Measurements from ENCODE around the gene PITPNC1.

PITPNC1 gene

DNA sequence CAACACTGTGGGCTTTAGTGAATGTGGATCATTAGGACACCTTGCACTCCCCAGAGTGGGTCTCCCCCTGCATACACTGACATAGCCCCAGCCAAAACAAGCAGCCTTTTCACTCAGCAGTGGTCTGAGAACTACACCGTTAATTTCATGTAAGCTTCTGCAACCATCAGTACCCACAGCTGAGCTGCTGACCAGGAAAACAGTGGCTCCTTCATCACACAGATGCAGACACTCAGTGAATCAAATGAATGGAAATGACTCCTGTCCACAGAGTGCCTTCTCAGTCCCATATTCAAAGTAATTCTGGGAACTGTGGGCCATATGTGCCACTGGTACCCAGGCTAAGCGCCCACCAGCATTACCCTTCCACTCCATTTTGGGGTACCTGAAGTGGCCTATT, 301.3 kb downstream of the PITPNC1 start:
- H2BK120ac ChIP-seq (ENCODE audit: low read depth, low read length): no peak overlapping the region
- H3K4me2 ChIP-seq (ENCODE audit: insufficient read depth, low read length, poor library complexity, severe bottlenecking): no peak overlapping the region
- H3K27me3 ChIP-seq (ENCODE audit: control insufficient read depth in 3 of 3, insufficient read depth in 3 of 3, low read depth in 1 of 3, low read length in 3 of 3): no peaks in the 10 kb centered on the region
- no peak overlapping the region for H3K23ac ChIP-seq (ENCODE audit: low read depth, low read length, poor library complexity)
- H3K14ac ChIP-seq (ENCODE audit: low read length): no peak overlapping the region
- no peak overlapping the region for H3K18ac ChIP-seq (ENCODE audit: low read length)
- no peak overlapping the region for H2BK5ac ChIP-seq (ENCODE audit: low read length)
- no peak overlapping the region for H4K8ac ChIP-seq (ENCODE audit: low read depth, low read length)
- no peaks in the 10 kb centered on the region for H3K4me1 ChIP-seq (ENCODE audit: control insufficient read depth in 2 of 2, insufficient read depth in 1 of 2, low read depth in 1 of 2, low read length in 2 of 2)
- H3K9me3 ChIP-seq (replicated peaks in 1 of 2; ENCODE audit: control insufficient read depth in 2 of 2, insufficient read depth in 1 of 2, low read depth in 1 of 2, low read length in 2 of 2): no peaks in the 10 kb centered on the region
- H3K36me3 ChIP-seq (replicated peaks in 1 of 2; ENCODE audit: control insufficient read depth in 2 of 2, insufficient read depth in 2 of 2, low read length in 2 of 2): peaks cover 0 to 5% of the 10 kb centered on the region in 2 donors
- H3K4ac ChIP-seq (ENCODE audit: low read length): no peak overlapping the region
- no peak overlapping the region for H3K27ac ChIP-seq (replicated peaks; ENCODE audit: low read length)
- WGBS, 2 donors (ENCODE audit: extremely low coverage in 2 of 2, insufficient read length in 2 of 2, insufficient replicate concordance in 1 of 2): no CpG with 5 or more reads among the region's 2 CpGs
- no peak overlapping the region for H2BK15ac ChIP-seq (ENCODE audit: low read length)
- no peak overlapping the region for H2AK5ac ChIP-seq (ENCODE audit: low read depth, low read length)
- no peaks in the 10 kb centered on the region for H3K79me1 ChIP-seq (ENCODE audit: low read depth, low read length)
- H2AFZ ChIP-seq (ENCODE audit: low read length): no peak overlapping the region
- DNase-seq (ENCODE audit: low spot score): no peak
- H2BK12ac ChIP-seq (ENCODE audit: low read length): no peak overlapping the region
- no peak overlapping the region for H3K4me3 ChIP-seq (ENCODE audit: low read length in 2 of 2)
- H3K9ac ChIP-seq (ENCODE audit: low read depth, low read length, poor library complexity): no peak overlapping the region
- H4K91ac ChIP-seq (ENCODE audit: low read depth, low read length, poor library complexity): no peak overlapping the region

DNA sequence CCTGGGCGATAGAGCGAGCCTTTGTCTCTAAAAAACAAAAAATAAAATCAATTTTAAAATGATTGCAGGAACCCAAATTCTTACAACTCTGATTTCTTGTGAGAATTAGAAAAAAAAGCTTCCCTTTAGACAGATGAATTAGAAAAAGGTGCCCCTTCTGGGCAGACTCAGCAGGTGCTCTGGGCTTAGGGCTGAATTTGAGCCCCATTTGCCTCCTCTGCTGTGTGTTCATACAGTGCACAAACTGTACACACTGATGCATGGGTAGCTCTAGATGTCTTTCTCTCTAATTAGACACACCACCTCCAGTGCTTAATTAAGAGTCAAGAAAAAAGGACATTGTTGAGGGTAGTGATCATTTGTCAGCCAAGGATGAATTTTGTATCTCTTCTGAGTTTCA, 302.1 kb downstream of the PITPNC1 start:
- H3K79me1 ChIP-seq (ENCODE audit: low read depth, low read length): no peaks in the 10 kb centered on the region
- H3K14ac ChIP-seq (ENCODE audit: low read length): no peak overlapping the region
- no peaks in the 10 kb centered on the region for H3K27me3 ChIP-seq (ENCODE audit: control insufficient read depth in 3 of 3, insufficient read depth in 3 of 3, low read depth in 1 of 3, low read length in 3 of 3)
- no CpG with 5 or more reads among the region's 2 CpGs for WGBS, 2 donors (ENCODE audit: extremely low coverage in 2 of 2, insufficient read length in 2 of 2, insufficient replicate concordance in 1 of 2)
- no peak overlapping the region for H2AFZ ChIP-seq (ENCODE audit: low read length)
- no peak overlapping the region for H2BK5ac ChIP-seq (ENCODE audit: low read length)
- H3K9me3 ChIP-seq (replicated peaks in 1 of 2; ENCODE audit: control insufficient read depth in 2 of 2, insufficient read depth in 1 of 2, low read depth in 1 of 2, low read length in 2 of 2): no peaks in the 10 kb centered on the region
- H3K27ac ChIP-seq (replicated peaks; ENCODE audit: low read length): no peak overlapping the region
- no peak overlapping the region for H3K23ac ChIP-seq (ENCODE audit: low read depth, low read length, poor library complexity)
- no peak overlapping the region for H3K18ac ChIP-seq (ENCODE audit: low read length)
- H3K4me1 ChIP-seq (ENCODE audit: control insufficient read depth in 2 of 2, insufficient read depth in 1 of 2, low read depth in 1 of 2, low read length in 2 of 2): no peaks in the 10 kb centered on the region
- DNase-seq (ENCODE audit: low spot score): no peak
- no peak overlapping the region for H3K4ac ChIP-seq (ENCODE audit: low read length)
- H4K91ac ChIP-seq (ENCODE audit: low read depth, low read length, poor library complexity): no peak overlapping the region
- H3K36me3 ChIP-seq (replicated peaks in 1 of 2; ENCODE audit: control insufficient read depth in 2 of 2, insufficient read depth in 2 of 2, low read length in 2 of 2): peaks cover 0 to 5% of the 10 kb centered on the region in 2 donors
- H3K9ac ChIP-seq (ENCODE audit: low read depth, low read length, poor library complexity): no peak overlapping the region
- no peak overlapping the region for H2BK12ac ChIP-seq (ENCODE audit: low read length)
- no peak overlapping the region for H2BK120ac ChIP-seq (ENCODE audit: low read depth, low read length)
- H3K4me3 ChIP-seq (ENCODE audit: low read length in 2 of 2): no peak overlapping the region
- no peak overlapping the region for H2AK5ac ChIP-seq (ENCODE audit: low read depth, low read length)
- H4K8ac ChIP-seq (ENCODE audit: low read depth, low read length): no peak overlapping the region
- no peak overlapping the region for H3K4me2 ChIP-seq (ENCODE audit: insufficient read depth, low read length, poor library complexity, severe bottlenecking)
- H2BK15ac ChIP-seq (ENCODE audit: low read length): no peak overlapping the region

DNA sequence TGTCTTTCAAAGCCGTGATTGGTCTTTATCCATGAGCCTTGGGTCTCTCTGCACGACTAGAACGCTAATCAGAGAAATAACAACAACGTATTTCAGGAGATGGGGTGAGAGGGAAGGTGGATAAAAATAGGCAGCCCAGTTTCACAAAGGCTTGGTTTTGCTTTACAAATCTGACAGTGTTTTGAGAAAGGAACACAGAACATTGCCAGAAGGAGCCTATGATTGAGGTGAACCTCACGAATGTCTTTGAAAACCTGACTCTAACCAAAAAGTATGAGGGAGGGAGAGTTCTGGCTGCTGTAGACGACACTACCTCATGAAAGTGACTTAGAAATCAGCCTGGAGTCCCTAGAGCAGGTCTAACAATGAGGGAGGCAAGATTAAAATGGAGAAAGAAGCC, 302.6 kb downstream of the PITPNC1 start:
- Histone ChIP-seq H3K36me3 (replicated peaks in 1 of 2; ENCODE audit: control insufficient read depth in 2 of 2, insufficient read depth in 2 of 2, low read length in 2 of 2) (peaks cover 0 to 5% of the 10 kb centered on the region in 2 donors), H3K14ac (ENCODE audit: low read length) (no peak overlapping the region), H2BK120ac (ENCODE audit: low read depth, low read length) (no peak overlapping the region), H4K8ac (ENCODE audit: low read depth, low read length) (no peak overlapping the region), H3K4ac (ENCODE audit: low read length) (no peak overlapping the region), H3K27me3 (ENCODE audit: control insufficient read depth in 3 of 3, insufficient read depth in 3 of 3, low read depth in 1 of 3, low read length in 3 of 3) (no peaks in the 10 kb centered on the region), H3K9ac (ENCODE audit: low read depth, low read length, poor library complexity) (no peak overlapping the region), H3K9me3 (replicated peaks in 1 of 2; ENCODE audit: control insufficient read depth in 2 of 2, insufficient read depth in 1 of 2, low read depth in 1 of 2, low read length in 2 of 2) (no peaks in the 10 kb centered on the region), H3K4me3 (ENCODE audit: low read length in 2 of 2) (no peak overlapping the region), H2BK15ac (ENCODE audit: low read length) (no peak overlapping the region), H2AK5ac (ENCODE audit: low read depth, low read length) (no peak overlapping the region), H3K18ac (ENCODE audit: low read length) (no peak overlapping the region), H2AFZ (ENCODE audit: low read length) (no peak overlapping the region), H2BK5ac (ENCODE audit: low read length) (no peak overlapping the region), H3K4me1 (ENCODE audit: control insufficient read depth in 2 of 2, insufficient read depth in 1 of 2, low read depth in 1 of 2, low read length in 2 of 2) (no peaks in the 10 kb centered on the region), H2BK12ac (ENCODE audit: low read length) (no peak overlapping the region), H3K79me1 (ENCODE audit: low read depth, low read length) (no peaks in the 10 kb centered on the region), H4K91ac (ENCODE audit: low read depth, low read length, poor library complexity) (no peak overlapping the region), H3K27ac (replicated peaks; ENCODE audit: low read length) (no peak overlapping the region), H3K4me2 (ENCODE audit: insufficient read depth, low read length, poor library complexity, severe bottlenecking) (no peak overlapping the region), H3K23ac (ENCODE audit: low read depth, low read length, poor library complexity) (no peak overlapping the region)
- WGBS, 2 donors (ENCODE audit: extremely low coverage in 2 of 2, insufficient read length in 2 of 2, insufficient replicate concordance in 1 of 2): no CpG with 5 or more reads among the region's 6 CpGs
- no peak for DNase-seq (ENCODE audit: low spot score)

DNA sequence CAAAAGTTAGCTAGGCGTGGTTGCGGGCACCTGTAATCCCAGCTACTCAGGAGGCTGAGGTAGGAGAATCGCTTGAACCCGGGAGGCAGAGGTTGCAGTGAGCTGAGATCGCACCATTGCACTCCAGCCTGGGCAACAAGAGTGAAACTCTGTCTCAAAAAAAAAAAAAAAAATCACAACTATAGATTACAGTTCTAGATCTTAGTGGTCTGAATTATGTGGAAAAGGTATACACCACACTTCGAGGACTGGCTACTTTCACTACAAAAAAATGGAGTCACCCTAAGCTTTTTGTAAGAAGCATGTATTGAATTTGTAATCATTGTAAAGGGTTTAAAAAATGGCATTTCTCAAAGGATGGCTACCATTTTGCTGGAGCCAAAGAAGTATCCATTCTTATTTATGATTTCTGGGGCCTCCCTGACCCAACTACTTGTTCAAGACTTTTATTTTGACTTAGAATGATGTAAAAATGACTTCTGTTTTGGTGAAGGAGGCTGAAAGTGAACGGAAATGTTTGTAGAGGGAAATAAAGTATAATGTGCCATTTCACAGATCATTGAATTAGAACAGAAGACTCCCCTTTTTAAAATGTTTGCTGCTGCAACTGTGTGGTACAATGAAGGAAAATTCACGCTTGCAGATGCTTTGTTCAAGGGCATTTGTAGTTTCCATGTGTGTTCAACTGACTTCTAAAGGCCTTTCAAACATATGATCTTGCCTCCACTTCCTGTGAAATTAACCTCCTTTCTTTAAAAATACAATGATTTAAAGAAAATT, 303.6 kb downstream of the PITPNC1 start:
- H3K14ac ChIP-seq (ENCODE audit: low read length): no peak overlapping the region
- no peak overlapping the region for H2BK5ac ChIP-seq (ENCODE audit: low read length)
- H2AFZ ChIP-seq (ENCODE audit: low read length): no peak overlapping the region
- no peak overlapping the region for H2BK120ac ChIP-seq (ENCODE audit: low read depth, low read length)
- 100% methylated on average over 1 of the region's 8 CpGs; no CpG with 5 or more reads in 1 of the 2 donors for WGBS, 2 donors (ENCODE audit: extremely low coverage in 2 of 2, insufficient read length in 2 of 2, insufficient replicate concordance in 1 of 2)
- no peak overlapping the region for H2AK5ac ChIP-seq (ENCODE audit: low read depth, low read length)
- no peaks in the 10 kb centered on the region for H3K79me1 ChIP-seq (ENCODE audit: low read depth, low read length)
- H2BK15ac ChIP-seq (ENCODE audit: low read length): no peak overlapping the region
- H3K9me3 ChIP-seq (replicated peaks in 1 of 2; ENCODE audit: control insufficient read depth in 2 of 2, insufficient read depth in 1 of 2, low read depth in 1 of 2, low read length in 2 of 2): no peaks in the 10 kb centered on the region
- H3K36me3 ChIP-seq (replicated peaks in 1 of 2; ENCODE audit: control insufficient read depth in 2 of 2, insufficient read depth in 2 of 2, low read length in 2 of 2): no peaks in the 10 kb centered on the region
- H3K4ac ChIP-seq (ENCODE audit: low read length): no peak overlapping the region
- H4K8ac ChIP-seq (ENCODE audit: low read depth, low read length): no peak overlapping the region
- H3K27me3 ChIP-seq (ENCODE audit: control insufficient read depth in 3 of 3, insufficient read depth in 3 of 3, low read depth in 1 of 3, low read length in 3 of 3): no peaks in the 10 kb centered on the region
- H3K4me1 ChIP-seq (ENCODE audit: control insufficient read depth in 2 of 2, insufficient read depth in 1 of 2, low read depth in 1 of 2, low read length in 2 of 2): no peaks in the 10 kb centered on the region
- no peak overlapping the region for H4K91ac ChIP-seq (ENCODE audit: low read depth, low read length, poor library complexity)
- H2BK12ac ChIP-seq (ENCODE audit: low read length): no peak overlapping the region
- H3K27ac ChIP-seq (replicated peaks; ENCODE audit: low read length): no peak overlapping the region
- no peak overlapping the region for H3K9ac ChIP-seq (ENCODE audit: low read depth, low read length, poor library complexity)
- no peak overlapping the region for H3K18ac ChIP-seq (ENCODE audit: low read length)
- H3K23ac ChIP-seq (ENCODE audit: low read depth, low read length, poor library complexity): no peak overlapping the region
- H3K4me2 ChIP-seq (ENCODE audit: insufficient read depth, low read length, poor library complexity, severe bottlenecking): no peak overlapping the region
- H3K4me3 ChIP-seq (ENCODE audit: low read length in 2 of 2): no peak overlapping the region
- DNase-seq (ENCODE audit: low spot score): no peak

Measured in neuronal stem cell (in vitro differentiated cells).